ENCODE results near the gene FADD. TPM values are rescaled to one million over a fixed set of nuclear protein-coding genes. Genes with fewer than 3 reads are reported as not detected.

Gene FADD
- total and polyA plus RNA-seq, 2 donors (not counting 3 experiments of a cell fraction or from before 2014, with no cell fraction given): 35.4 to 45.1 TPM

GRCh38 chr11:70184396-70184795, 18.7 kb upstream of the FADD start:
- Histone ChIP-seq H4K20me1 (replicated peaks; ENCODE audit: control insufficient read depth, extremely low read depth, insufficient read depth, low read length) (no peaks in the 10 kb centered on the region), H3K4me2 (ENCODE audit: insufficient read depth, low read length) (no peak overlapping the region), H3K79me2 (ENCODE audit: control insufficient read depth, insufficient read depth, low read length) (no peaks in the 10 kb centered on the region), H3K9me1 (replicated peaks; ENCODE audit: control insufficient read depth, extremely low read depth, insufficient read depth, low read length) (no peaks in the 10 kb centered on the region), H2AFZ (ENCODE audit: low read depth, low read length) (no peak overlapping the region), H3K9ac (replicated peaks; ENCODE audit: extremely low read depth, insufficient read depth, low read length) (no peak overlapping the region), H3K27ac (ENCODE audit: insufficient read depth, low read depth, low read length) (no peak overlapping the region), H3K4me1 (ENCODE audit: control insufficient read depth, extremely low read depth, insufficient read depth, low read length) (no peaks in the 10 kb centered on the region), H3K9me3 (replicated peaks; ENCODE audit: control insufficient read depth, insufficient read depth, low read length) (no peaks in the 10 kb centered on the region), H3K4me3 (replicated peaks in 1 of 3; ENCODE audit: insufficient read depth in 1 of 3, low read depth in 1 of 3, low read length in 3 of 3) (no peak overlapping the region), H3K36me3 (ENCODE audit: control insufficient read depth in 2 of 2, extremely low read depth in 1 of 2, insufficient read depth in 2 of 2, low read length in 2 of 2) (no peaks in the 10 kb centered on the region), H3K27me3 (ENCODE audit: control insufficient read depth in 2 of 2, insufficient read depth in 2 of 2, low read length in 2 of 2) (no peaks in the 10 kb centered on the region)
- intact Hi-C loops (cut with micrococcal nuclease) (no loop called here), dilution Hi-C loops (cut with MboI; ENCODE audit: extremely low pct_ligation_motif_present, low sequenced_read_pairs) (loop anchor here (25.0 kb wide), 1 partner anchor 272 kb away; no protein-coding TSS in a partner anchor)
- no peak for FAIRE-seq
- no TSS peak for BruUV-seq (replicated peaks)
- CTCF ChIA-PET: interaction anchor here (0.8 to 2.7 kb wide), 4 partner anchors 10 to 269 kb away, joined by 3 to 9 read pairs (median 4); no protein-coding TSS in a partner anchor
- DNase-seq (ENCODE audit: low read depth, low spot score): no peak
- POLR2A ChIA-PET: no interaction called here
- TF ChIP-seq MYC (IDR thresholded peaks at IDR 0.05; ENCODE audit: low read depth, low read length): no peak
- no peak for TF ChIP-seq POLR2A (IDR thresholded peaks at IDR 0.05; ENCODE audit: low read depth, low read length)
- no peak for TF ChIP-seq JUN (IDR thresholded peaks at IDR 0.05; ENCODE audit: borderline replicate concordance, insufficient read depth, insufficient read length, low read depth)
- TF ChIP-seq EZH2 (IDR thresholded peaks at IDR 0.05; ENCODE audit: borderline replicate concordance, low read depth, low read length, severe bottlenecking): no peak
- TF ChIP-seq POLR2AphosphoS5 (IDR thresholded peaks at IDR 0.05; ENCODE audit: insufficient read depth, low read depth, low read length): no peak
- no peak for TF ChIP-seq MAX (IDR thresholded peaks at IDR 0.05; ENCODE audit: insufficient read depth, insufficient read length)
- TF ChIP-seq CTCF (IDR thresholded peaks at IDR 0.05; ENCODE audit: extremely low read depth in 1 of 2, insufficient read depth in 1 of 2, low read depth in 1 of 2, low read length in 2 of 2): no peak

All from endothelial cell of umbilical vein (primary cell).